ENCODE data around the gene PRSS12. TPM values are rescaled to one million over a fixed set of nuclear protein-coding genes. Genes with fewer than 3 reads are reported as not detected.

PRSS12 gene, protein sequence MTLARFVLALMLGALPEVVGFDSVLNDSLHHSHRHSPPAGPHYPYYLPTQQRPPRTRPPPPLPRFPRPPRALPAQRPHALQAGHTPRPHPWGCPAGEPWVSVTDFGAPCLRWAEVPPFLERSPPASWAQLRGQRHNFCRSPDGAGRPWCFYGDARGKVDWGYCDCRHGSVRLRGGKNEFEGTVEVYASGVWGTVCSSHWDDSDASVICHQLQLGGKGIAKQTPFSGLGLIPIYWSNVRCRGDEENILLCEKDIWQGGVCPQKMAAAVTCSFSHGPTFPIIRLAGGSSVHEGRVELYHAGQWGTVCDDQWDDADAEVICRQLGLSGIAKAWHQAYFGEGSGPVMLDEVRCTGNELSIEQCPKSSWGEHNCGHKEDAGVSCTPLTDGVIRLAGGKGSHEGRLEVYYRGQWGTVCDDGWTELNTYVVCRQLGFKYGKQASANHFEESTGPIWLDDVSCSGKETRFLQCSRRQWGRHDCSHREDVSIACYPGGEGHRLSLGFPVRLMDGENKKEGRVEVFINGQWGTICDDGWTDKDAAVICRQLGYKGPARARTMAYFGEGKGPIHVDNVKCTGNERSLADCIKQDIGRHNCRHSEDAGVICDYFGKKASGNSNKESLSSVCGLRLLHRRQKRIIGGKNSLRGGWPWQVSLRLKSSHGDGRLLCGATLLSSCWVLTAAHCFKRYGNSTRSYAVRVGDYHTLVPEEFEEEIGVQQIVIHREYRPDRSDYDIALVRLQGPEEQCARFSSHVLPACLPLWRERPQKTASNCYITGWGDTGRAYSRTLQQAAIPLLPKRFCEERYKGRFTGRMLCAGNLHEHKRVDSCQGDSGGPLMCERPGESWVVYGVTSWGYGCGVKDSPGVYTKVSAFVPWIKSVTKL
- total RNA-seq (2022; extraction: Qiagen RNA extraction) = 0.14 to 0.24 TPM (median 0.15 TPM) in 5 replicates

DNA sequence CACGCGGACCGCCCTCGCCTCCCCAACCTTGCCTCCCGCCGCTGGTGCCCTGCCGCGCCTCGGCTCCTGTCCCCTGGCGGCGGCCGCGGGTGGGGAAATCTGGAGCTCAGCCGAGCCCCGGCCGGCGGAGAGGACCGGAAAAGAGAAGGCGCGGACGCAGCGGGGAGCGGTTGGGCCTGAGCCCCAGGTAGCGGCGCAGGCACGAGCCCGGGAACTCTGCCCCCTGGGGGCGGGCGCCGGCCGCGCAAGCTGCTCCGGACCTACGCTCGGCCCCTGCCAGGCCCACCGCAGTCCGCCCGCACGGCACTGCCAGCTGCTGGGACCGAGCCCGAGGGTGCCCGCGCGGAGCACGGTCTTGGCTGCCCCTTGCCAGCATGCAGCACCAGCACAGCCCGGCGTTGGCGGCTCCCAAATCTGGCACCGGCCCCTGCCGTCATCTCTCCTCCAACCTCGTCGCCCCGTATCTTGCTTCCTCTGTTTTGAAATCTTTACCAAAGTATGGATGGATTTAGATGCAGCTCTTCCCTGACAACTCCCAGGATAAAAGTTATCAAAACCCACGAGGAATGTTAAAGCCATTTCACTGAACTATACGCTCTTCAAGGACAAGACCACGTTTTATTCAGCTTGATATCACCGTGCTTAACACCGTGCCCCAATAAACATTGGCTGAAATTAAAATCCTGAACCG is at the start of gene PRSS12:
Gene PRSS12, minus strand, starts transcription at position 161 of the 691 bp plus-strand sequence. CDS start 283 bp downstream, outside the sequence.

